Neuronal stem cell (in vitro differentiated cells): ENCODE data around the gene ASIC5.
"Not testable (repeated sequence)": the region's sequence is repeated elsewhere in the genome, so short reads cannot be mapped to it uniquely, and the experiment has no call there.

Source experiments
- DNase-seq: peaks from one replicate; pipeline ENCODE4 v3.0.0-alpha.2; 2013; ENCODE audit warnings: low spot score
- H2AFZ ChIP-seq: one replicate; pipeline ENCODE4 v1.6.1; 2013; ENCODE audit warnings: mild to moderate bottlenecking, low read length, inconsistent platforms
- H2AK5ac ChIP-seq: 2 replicates; pipeline ENCODE4 v1.6.1; 2013; ENCODE audit warnings: low read depth, mild to moderate bottlenecking, inconsistent platforms, low read length, moderate library complexity, mixed read lengths
- H2BK120ac ChIP-seq: 2 replicates; pipeline ENCODE4 v1.6.1; 2013; ENCODE audit warnings: low read depth, mild to moderate bottlenecking, inconsistent platforms, low read length, moderate library complexity, mixed read lengths
- H2BK12ac ChIP-seq: one replicate; pipeline ENCODE4 v1.6.1; 2013; ENCODE audit warnings: low read length, inconsistent platforms
- H2BK15ac ChIP-seq: 2 replicates; pipeline ENCODE4 v1.6.1; 2013; ENCODE audit warnings: mild to moderate bottlenecking, low read length, inconsistent platforms, mixed read lengths
- H2BK5ac ChIP-seq: one replicate; pipeline ENCODE4 v1.6.1; 2013; ENCODE audit warnings: inconsistent platforms, mild to moderate bottlenecking, low read length, moderate library complexity
- H3K14ac ChIP-seq: one replicate; pipeline ENCODE4 v1.6.1; 2013; ENCODE audit warnings: low read length, inconsistent platforms
- H3K18ac ChIP-seq: 2 replicates; pipeline ENCODE4 v1.6.1; 2013; ENCODE audit warnings: low read length, inconsistent platforms
- H3K23ac ChIP-seq: 2 replicates; pipeline ENCODE4 v1.6.1; 2013; ENCODE audit warnings: low read depth, mild to moderate bottlenecking, mixed read lengths, low read length, inconsistent platforms; ENCODE audit not compliant: poor library complexity
- H3K27ac ChIP-seq: replicated peaks from 3 replicates; pipeline ENCODE4 v1.5.1; 2013; ENCODE audit warnings: low read length, inconsistent platforms
- H3K27me3 ChIP-seq, 3 experiments: 2 replicates each; pipeline ENCODE4 v1.6.1; 2013; ENCODE audit warnings: low read length in 3 of 3, mild to moderate bottlenecking in 2 of 3, inconsistent platforms in 1 of 3, low read depth in 1 of 3, mixed read lengths in 1 of 3, moderate library complexity in 1 of 3; ENCODE audit not compliant: control insufficient read depth in 3 of 3, insufficient read depth in 3 of 3
- H3K36me3 ChIP-seq, 2 donors: replicated peaks in 1 of 2; 2 replicates each; pipeline ENCODE4 v1.6.1; 2013; ENCODE audit warnings: low read length in 2 of 2; ENCODE audit not compliant: control insufficient read depth in 2 of 2, insufficient read depth in 2 of 2
- H3K4ac ChIP-seq: 2 replicates; pipeline ENCODE4 v1.6.1; 2013; ENCODE audit warnings: inconsistent platforms, mild to moderate bottlenecking, low read length, moderate library complexity
- H3K4me1 ChIP-seq, 2 donors: 1 replicate in 1 of 2; 2 replicates in 1 of 2; pipeline ENCODE4 v1.6.1; 2013; ENCODE audit warnings: low read length in 2 of 2, low read depth in 1 of 2; ENCODE audit not compliant: control insufficient read depth in 2 of 2, insufficient read depth in 1 of 2
- H3K4me2 ChIP-seq: one replicate; pipeline ENCODE4 v1.6.1; 2013; ENCODE audit warnings: mild to moderate bottlenecking, low read length, inconsistent platforms; ENCODE audit not compliant: insufficient read depth, poor library complexity, severe bottlenecking
- H3K4me3 ChIP-seq, 2 donors: 2 replicates each; pipeline ENCODE4 v1.5.1; 2013; ENCODE audit warnings: low read length in 2 of 2, mild to moderate bottlenecking in 2 of 2, inconsistent platforms in 1 of 2, moderate library complexity in 1 of 2
- H3K79me1 ChIP-seq: one replicate; pipeline ENCODE4 v1.6.1; 2013; ENCODE audit warnings: low read depth, mild to moderate bottlenecking, inconsistent platforms, low read length, moderate library complexity
- H3K9ac ChIP-seq: one replicate; pipeline ENCODE4 v1.6.1; 2013; ENCODE audit warnings: mild to moderate bottlenecking, low read depth, low read length, inconsistent platforms; ENCODE audit not compliant: poor library complexity
- H3K9me3 ChIP-seq, 2 donors: replicated peaks in 1 of 2; 2 replicates each; pipeline versions ENCODE3 to v1.6.1; 2013; ENCODE audit warnings: low read length in 2 of 2, mild to moderate bottlenecking in 2 of 2, inconsistent platforms in 1 of 2, low read depth in 1 of 2, mixed read lengths in 1 of 2, moderate library complexity in 1 of 2; ENCODE audit not compliant: control insufficient read depth in 2 of 2, insufficient read depth in 1 of 2
- H4K8ac ChIP-seq: one replicate; pipeline ENCODE4 v1.6.1; 2013; ENCODE audit warnings: low read depth, mild to moderate bottlenecking, inconsistent platforms, low read length, moderate library complexity
- H4K91ac ChIP-seq: one replicate; pipeline ENCODE4 v1.6.1; 2013; ENCODE audit warnings: low read length, low read depth, mild to moderate bottlenecking, inconsistent platforms; ENCODE audit not compliant: poor library complexity
- WGBS, 2 donors: extraction: QIAGEN DNeasy Blood & Tissue Kit; methylation state at CpG; one replicate each; pipeline ENCODE4 v1.1.7; 2013; ENCODE audit warnings: missing lambda C conversion rate in 2 of 2, mixed read lengths in 1 of 2; ENCODE audit not compliant: insufficient read length in 2 of 2, insufficient replicate concordance in 1 of 2; ENCODE audit errors: extremely low coverage in 2 of 2; 5-methylcytosine and 5-hydroxymethylcytosine counted together

ASIC5 gene

DNA sequence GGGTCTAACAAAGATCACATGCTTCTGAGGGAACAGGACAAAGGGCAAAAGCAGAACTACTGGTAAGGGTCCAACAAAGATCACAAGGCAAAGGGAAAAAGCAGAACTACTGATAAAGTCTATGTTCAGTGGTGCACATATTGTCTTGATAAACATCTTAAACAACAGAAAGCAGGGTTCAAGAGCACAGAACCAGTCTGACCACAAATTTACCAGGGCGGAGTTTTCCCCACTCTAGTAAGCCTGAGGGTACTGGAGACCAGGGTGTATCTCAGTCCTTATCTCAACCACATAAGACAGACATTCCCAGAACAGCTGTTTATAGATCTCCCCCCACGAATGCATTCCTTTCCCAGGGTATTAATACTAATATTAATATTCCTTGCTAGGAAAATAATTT lies 32.3 kb upstream of the ASIC5 start:
- not testable (repeated sequence) for H3K9me3 ChIP-seq, H3K4me1 ChIP-seq, H3K4ac ChIP-seq, H4K91ac ChIP-seq, H3K18ac ChIP-seq, H2BK5ac ChIP-seq, H2BK120ac ChIP-seq, H4K8ac ChIP-seq, H3K23ac ChIP-seq, H3K4me3 ChIP-seq, H3K79me1 ChIP-seq, H3K9ac ChIP-seq, H2AFZ ChIP-seq, H2AK5ac ChIP-seq, H2BK12ac ChIP-seq, H3K27ac ChIP-seq, DNase-seq, H3K14ac ChIP-seq, H3K27me3 ChIP-seq, H3K4me2 ChIP-seq, H3K36me3 ChIP-seq, H2BK15ac ChIP-seq
- WGBS, 2 donors: no CpG with 5 or more reads among the region's 2 CpGs

GRCh38 chr4:155891058-155891457 lies 25.0 kb upstream of the ASIC5 start:
- H3K4me3 ChIP-seq: no peak overlapping the region
- no peaks in the 10 kb centered on the region for H3K36me3 ChIP-seq
- H3K14ac ChIP-seq: no peak overlapping the region
- H3K23ac ChIP-seq: no peak overlapping the region
- H3K9me3 ChIP-seq: no peaks in the 10 kb centered on the region
- no peak overlapping the region for H2BK120ac ChIP-seq
- H3K4me1 ChIP-seq: no peaks in the 10 kb centered on the region
- WGBS, 2 donors: no CpG with 5 or more reads among the region's 3 CpGs
- no peaks in the 10 kb centered on the region for H3K27me3 ChIP-seq
- no peak overlapping the region for H3K27ac ChIP-seq
- H2BK12ac ChIP-seq: no peak overlapping the region
- H3K4ac ChIP-seq: no peak overlapping the region
- H3K4me2 ChIP-seq: no peak overlapping the region
- no peak overlapping the region for H3K18ac ChIP-seq
- no peak overlapping the region for H2BK5ac ChIP-seq
- H4K91ac ChIP-seq: no peak overlapping the region
- H2AK5ac ChIP-seq: no peak overlapping the region
- no peak overlapping the region for H4K8ac ChIP-seq
- no peak for DNase-seq
- no peak overlapping the region for H2BK15ac ChIP-seq
- no peak overlapping the region for H2AFZ ChIP-seq
- H3K9ac ChIP-seq: no peak overlapping the region
- no peaks in the 10 kb centered on the region for H3K79me1 ChIP-seq

DNA sequence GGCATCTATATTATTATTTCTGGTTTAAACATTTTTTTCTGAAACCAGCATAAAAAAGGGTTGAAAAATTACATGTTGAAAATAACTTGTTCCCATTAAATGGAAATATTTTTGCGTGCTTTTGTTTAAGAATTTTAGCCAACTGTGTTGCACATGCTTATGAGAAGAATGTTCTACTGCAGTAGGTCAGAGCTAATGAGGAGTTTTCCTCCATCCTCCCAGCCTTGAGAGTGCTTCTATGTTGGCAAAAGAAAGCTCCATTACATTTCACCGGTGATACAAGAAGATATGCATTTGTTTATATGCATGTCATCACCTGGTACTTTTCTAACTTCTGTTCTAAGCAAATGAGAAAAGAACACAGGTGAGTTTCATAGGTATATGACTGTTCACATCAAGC lies 23.9 kb upstream of the ASIC5 start:
- no peak overlapping the region for H2AK5ac ChIP-seq
- H3K79me1 ChIP-seq: no peaks in the 10 kb centered on the region
- no peak overlapping the region for H3K4me2 ChIP-seq
- H3K9me3 ChIP-seq: no peaks in the 10 kb centered on the region
- no peak overlapping the region for H3K14ac ChIP-seq
- H3K4me3 ChIP-seq: no peak overlapping the region
- H2AFZ ChIP-seq: no peak overlapping the region
- no peak overlapping the region for H2BK15ac ChIP-seq
- no peak overlapping the region for H2BK12ac ChIP-seq
- H2BK120ac ChIP-seq: no peak overlapping the region
- H4K8ac ChIP-seq: no peak overlapping the region
- H3K23ac ChIP-seq: no peak overlapping the region
- H3K18ac ChIP-seq: no peak overlapping the region
- no peak for DNase-seq
- H3K4ac ChIP-seq: no peak overlapping the region
- no peak overlapping the region for H2BK5ac ChIP-seq
- no peak overlapping the region for H3K27ac ChIP-seq
- no CpG with 5 or more reads among the region's 2 CpGs for WGBS, 2 donors
- no peaks in the 10 kb centered on the region for H3K4me1 ChIP-seq
- no peak overlapping the region for H4K91ac ChIP-seq
- H3K27me3 ChIP-seq: no peaks in the 10 kb centered on the region
- no peak overlapping the region for H3K9ac ChIP-seq
- H3K36me3 ChIP-seq: no peaks in the 10 kb centered on the region

DNA sequence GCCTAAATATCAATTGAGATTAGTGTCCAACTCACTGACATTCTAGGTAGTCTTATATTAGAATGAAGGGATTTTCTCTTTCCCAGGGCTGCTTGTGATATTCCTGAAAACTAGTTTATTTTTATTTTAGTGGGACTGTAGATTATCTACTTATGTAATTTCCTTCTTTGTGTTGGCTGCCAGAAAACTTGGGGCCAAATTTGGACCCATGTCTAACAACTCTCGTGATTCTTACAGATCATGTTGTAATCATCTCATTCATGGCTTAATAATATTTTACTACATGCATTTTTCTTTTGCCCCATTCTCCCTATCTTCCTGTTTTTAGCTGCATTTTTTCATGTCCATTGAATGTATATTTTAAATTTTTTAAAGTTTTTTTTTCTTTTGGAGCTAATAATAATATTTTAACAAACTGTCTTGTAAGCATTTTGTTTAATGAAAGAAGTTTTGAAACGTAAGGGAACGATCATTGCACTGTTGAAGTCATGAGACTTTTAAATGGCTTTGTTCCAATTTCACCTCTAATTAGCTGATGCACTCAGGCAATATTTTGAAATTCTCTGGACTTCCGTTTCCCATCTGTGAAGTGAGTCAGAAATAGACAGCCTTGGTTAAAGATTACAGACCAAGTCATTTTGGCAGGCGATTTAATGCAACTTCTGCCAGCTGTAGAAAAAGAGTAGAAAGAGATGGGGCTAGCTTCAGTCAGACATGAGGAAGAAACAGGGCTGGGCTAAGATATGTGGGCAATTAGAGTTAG lies 23.1 kb upstream of the ASIC5 start:
- H3K27ac ChIP-seq: no peak overlapping the region
- WGBS, 2 donors: no CpG with 5 or more reads among the region's 5 CpGs

More for the DNA sequence above, 23.1 kb upstream of the ASIC5 start:
- no peak overlapping the region for H3K4me3 ChIP-seq
- no peaks in the 10 kb centered on the region for H3K79me1 ChIP-seq
- H3K4me2 ChIP-seq: no peak overlapping the region
- H3K18ac ChIP-seq: no peak overlapping the region
- no peak overlapping the region for H2BK5ac ChIP-seq
- no peak overlapping the region for H3K14ac ChIP-seq
- no peak overlapping the region for H3K23ac ChIP-seq
- H2AK5ac ChIP-seq: no peak overlapping the region
- H4K8ac ChIP-seq: no peak overlapping the region
- H3K9me3 ChIP-seq: no peaks in the 10 kb centered on the region
- H2BK15ac ChIP-seq: no peak overlapping the region
- H2AFZ ChIP-seq: no peak overlapping the region
- H3K4me1 ChIP-seq: no peaks in the 10 kb centered on the region
- no peaks in the 10 kb centered on the region for H3K27me3 ChIP-seq
- no peaks in the 10 kb centered on the region for H3K36me3 ChIP-seq
- no peak for DNase-seq
- H3K4ac ChIP-seq: no peak overlapping the region
- H3K9ac ChIP-seq: no peak overlapping the region
- no peak overlapping the region for H4K91ac ChIP-seq
- no peak overlapping the region for H2BK120ac ChIP-seq
- no peak overlapping the region for H2BK12ac ChIP-seq
